Measurements from ENCODE around the gene TNFRSF4.

Gene TNFRSF4

DNA sequence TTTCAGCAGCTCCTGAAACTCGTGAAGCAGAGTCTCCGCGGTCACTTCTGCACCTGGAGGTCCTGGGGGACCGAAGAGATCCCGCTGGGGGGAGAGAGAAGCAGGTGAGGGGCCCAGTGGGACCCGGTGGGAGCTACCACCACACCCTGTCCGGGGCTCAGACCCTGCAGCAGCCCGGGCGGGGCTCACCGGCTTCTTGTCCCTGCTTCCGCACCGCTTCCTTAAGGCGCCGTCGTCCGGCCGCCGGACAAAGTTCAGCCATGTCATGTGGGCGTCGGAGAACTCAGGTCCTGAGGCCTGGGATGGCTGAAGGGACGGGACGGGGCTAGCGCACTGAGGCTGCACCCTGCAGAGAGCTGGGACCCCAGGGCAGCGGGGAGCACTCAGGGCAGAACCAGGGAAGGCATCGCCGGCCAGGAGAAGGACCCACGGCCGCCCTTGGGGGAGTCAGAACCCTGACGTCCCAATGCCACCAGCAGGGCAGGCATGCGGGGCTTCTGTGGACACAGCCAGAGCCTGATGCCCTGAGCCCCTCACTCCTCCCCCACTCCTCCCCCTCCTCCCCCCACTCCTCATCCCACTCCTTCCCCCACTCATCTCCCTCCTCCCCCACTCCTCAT, 30.3 kb upstream of the TNFRSF4 start:
- DNase-seq (ENCODE audit: low read depth, low spot score) = no peak
- no peak for TF ChIP-seq SUZ12 (IDR thresholded peaks at IDR 0.05; ENCODE audit: extremely low read depth, insufficient read depth, insufficient read length)
- TF ChIP-seq ZNF274 (IDR thresholded peaks at IDR 0.05; ENCODE audit: low read depth, low read length) = no peak
- no peak for TF ChIP-seq YY1 (IDR thresholded peaks at IDR 0.05; ENCODE audit: insufficient read depth, insufficient read length)
- H3K4me3 ChIP-seq (ENCODE audit: insufficient read length, low read depth) = no peak overlapping the region
- H3K9ac ChIP-seq (ENCODE audit: insufficient read length, low read depth) = no peak overlapping the region
- H3K36me3 ChIP-seq (ENCODE audit: insufficient read depth, insufficient read length, low read length) = peaks cover 2% of the 10 kb centered on the region
- no peaks in the 10 kb centered on the region for H3K9me3 ChIP-seq (ENCODE audit: insufficient read depth, low read length)
- H3K4me1 ChIP-seq (ENCODE audit: insufficient read depth, insufficient read length) = peaks cover 7% of the 10 kb centered on the region
- peaks cover 6% of the 10 kb centered on the region for H3K27me3 ChIP-seq (ENCODE audit: insufficient read depth, insufficient read length)

- no peak for TF ChIP-seq YY1 (IDR thresholded peaks at IDR 0.05; ENCODE audit: insufficient read depth, insufficient read length)
- TF ChIP-seq ZNF274 (IDR thresholded peaks at IDR 0.05; ENCODE audit: low read depth, low read length) = no peak
- no peak for TF ChIP-seq SUZ12 (IDR thresholded peaks at IDR 0.05; ENCODE audit: extremely low read depth, insufficient read depth, insufficient read length)
- Histone ChIP-seq H3K4me1 (ENCODE audit: insufficient read depth, insufficient read length) (peaks cover 7% of the 10 kb centered on the region), H3K27me3 (ENCODE audit: insufficient read depth, insufficient read length) (peaks cover 6% of the 10 kb centered on the region), H3K4me3 (ENCODE audit: insufficient read length, low read depth) (no peak overlapping the region), H3K9ac (ENCODE audit: insufficient read length, low read depth) (no peak overlapping the region), H3K36me3 (ENCODE audit: insufficient read depth, insufficient read length, low read length) (peaks cover 2% of the 10 kb centered on the region), H3K9me3 (ENCODE audit: insufficient read depth, low read length) (no peaks in the 10 kb centered on the region)
- DNase-seq (ENCODE audit: low read depth, low spot score) = no peak
These were observed 29.8 kb upstream of the TNFRSF4 start for GRCh38 chr1:1243807-1244191.

- Histone ChIP-seq H3K4me3 (ENCODE audit: insufficient read length, low read depth) (no peak overlapping the region), H3K9me3 (ENCODE audit: insufficient read depth, low read length) (no peaks in the 10 kb centered on the region), H3K36me3 (ENCODE audit: insufficient read depth, insufficient read length, low read length) (peaks cover 2% of the 10 kb centered on the region), H3K27me3 (ENCODE audit: insufficient read depth, insufficient read length) (peaks cover 6% of the 10 kb centered on the region), H3K4me1 (ENCODE audit: insufficient read depth, insufficient read length) (peaks cover 8% of the 10 kb centered on the region), H3K9ac (ENCODE audit: insufficient read length, low read depth) (no peak overlapping the region)
- no peak for DNase-seq (ENCODE audit: low read depth, low spot score)
- no peak for TF ChIP-seq SUZ12 (IDR thresholded peaks at IDR 0.05; ENCODE audit: extremely low read depth, insufficient read depth, insufficient read length)
- no peak for TF ChIP-seq ZNF274 (IDR thresholded peaks at IDR 0.05; ENCODE audit: low read depth, low read length)
- TF ChIP-seq YY1 (IDR thresholded peaks at IDR 0.05; ENCODE audit: insufficient read depth, insufficient read length) = no peak
These were observed 29.3 kb upstream of the TNFRSF4 start for GRCh38 chr1:1243266-1243660.

- peaks cover 2% of the 10 kb centered on the region for H3K36me3 ChIP-seq (ENCODE audit: insufficient read depth, insufficient read length, low read length)
- no peak for DNase-seq (ENCODE audit: low read depth, low spot score)
- peaks cover 11% of the 10 kb centered on the region for H3K4me1 ChIP-seq (ENCODE audit: insufficient read depth, insufficient read length)
- no peak for TF ChIP-seq YY1 (IDR thresholded peaks at IDR 0.05; ENCODE audit: insufficient read depth, insufficient read length)
- no peak for TF ChIP-seq SUZ12 (IDR thresholded peaks at IDR 0.05; ENCODE audit: extremely low read depth, insufficient read depth, insufficient read length)
- no peak for TF ChIP-seq ZNF274 (IDR thresholded peaks at IDR 0.05; ENCODE audit: low read depth, low read length)
- no peak overlapping the region for H3K9ac ChIP-seq (ENCODE audit: insufficient read length, low read depth)
- no peaks in the 10 kb centered on the region for H3K9me3 ChIP-seq (ENCODE audit: insufficient read depth, low read length)
- no peak overlapping the region for H3K4me3 ChIP-seq (ENCODE audit: insufficient read length, low read depth)
- H3K27me3 ChIP-seq (ENCODE audit: insufficient read depth, insufficient read length) = peaks cover 5% of the 10 kb centered on the region
These were observed 28.7 kb upstream of the TNFRSF4 start for GRCh38 chr1:1242461-1243265.

DNA sequence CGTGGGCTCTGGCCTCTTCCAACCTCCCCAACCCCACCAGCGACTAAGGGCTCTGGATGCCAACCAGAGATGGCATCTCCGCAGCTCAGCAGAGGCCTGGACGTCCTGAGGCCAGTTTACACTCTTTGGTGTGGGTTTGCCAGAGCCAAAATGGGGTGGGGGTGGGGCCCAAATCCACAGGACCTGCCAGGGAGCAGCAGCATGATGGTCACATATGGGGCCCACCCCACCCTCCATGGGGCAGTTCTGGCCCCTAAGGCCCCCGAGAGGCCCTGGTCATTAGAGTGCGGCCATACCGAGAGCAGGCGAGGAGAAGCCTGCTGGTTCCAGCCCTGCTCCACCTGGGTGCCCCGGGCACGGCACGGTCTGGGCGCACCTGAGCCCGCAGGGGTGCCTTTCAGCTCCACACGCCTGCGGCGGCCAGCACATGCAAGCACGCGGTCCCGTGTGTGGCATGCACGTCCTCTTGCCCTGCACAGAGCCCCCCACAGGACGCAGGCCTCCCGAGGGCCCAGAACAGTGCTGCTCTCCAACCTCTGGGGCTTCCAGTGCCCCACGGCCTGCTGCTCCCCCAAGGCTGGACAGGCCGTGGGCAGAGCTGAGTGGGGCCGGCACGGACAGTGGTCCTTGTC, 27.8 kb upstream of the TNFRSF4 start:
- DNase-seq (ENCODE audit: low read depth, low spot score) = no peak
- Histone ChIP-seq H3K4me3 (ENCODE audit: insufficient read length, low read depth) (no peak overlapping the region), H3K36me3 (ENCODE audit: insufficient read depth, insufficient read length, low read length) (peaks cover 2% of the 10 kb centered on the region), H3K9ac (ENCODE audit: insufficient read length, low read depth) (no peak overlapping the region), H3K4me1 (ENCODE audit: insufficient read depth, insufficient read length) (peaks cover 8% of the 10 kb centered on the region), H3K27me3 (ENCODE audit: insufficient read depth, insufficient read length) (no peaks in the 10 kb centered on the region), H3K9me3 (ENCODE audit: insufficient read depth, low read length) (no peaks in the 10 kb centered on the region)
- TF ChIP-seq SUZ12 (IDR thresholded peaks at IDR 0.05; ENCODE audit: extremely low read depth, insufficient read depth, insufficient read length) (no peak), ZNF274 (IDR thresholded peaks at IDR 0.05; ENCODE audit: low read depth, low read length) (no peak)

DNA sequence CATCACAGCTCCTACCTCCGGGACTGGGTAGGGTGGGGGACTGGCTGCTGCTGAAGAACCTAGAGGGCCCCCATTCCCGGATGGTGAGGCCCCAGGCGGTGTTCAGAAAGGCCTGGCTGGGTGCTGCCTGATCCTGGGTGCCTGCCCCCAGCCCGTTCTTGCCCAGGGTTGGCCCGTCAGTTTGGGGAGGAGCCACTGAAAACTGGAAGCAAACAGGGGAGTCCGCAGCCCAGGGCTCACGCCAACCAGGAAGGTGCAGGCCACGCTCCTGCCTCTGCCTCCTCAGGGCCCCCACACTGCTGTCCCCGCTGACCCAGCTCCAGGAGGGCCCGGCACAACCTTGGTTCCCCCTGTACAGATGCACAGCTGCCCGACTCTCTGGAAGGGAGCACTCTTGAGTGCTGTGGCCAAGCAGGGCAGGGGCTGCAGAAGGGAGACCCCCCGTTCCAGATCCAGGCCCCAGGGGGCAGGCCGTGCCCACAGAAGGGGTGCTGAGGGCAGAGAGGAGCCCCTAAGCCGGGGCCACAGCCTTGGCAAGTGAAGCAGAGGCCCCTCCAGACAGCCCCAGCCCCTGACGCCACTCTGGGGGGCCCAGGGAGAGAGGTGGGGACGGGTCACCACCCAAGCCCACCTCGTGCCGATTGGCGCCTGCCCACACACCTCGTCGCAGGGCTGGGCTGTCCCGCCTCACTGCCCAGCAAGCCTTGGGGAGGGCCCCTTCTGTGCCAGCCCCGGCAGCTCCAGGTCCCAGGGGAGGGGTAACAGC, 27.1 kb upstream of the TNFRSF4 start:
- Histone ChIP-seq H3K9me3 (ENCODE audit: insufficient read depth, low read length) (no peaks in the 10 kb centered on the region), H3K9ac (ENCODE audit: insufficient read length, low read depth) (no peak overlapping the region), H3K27me3 (ENCODE audit: insufficient read depth, insufficient read length) (no peaks in the 10 kb centered on the region), H3K36me3 (ENCODE audit: insufficient read depth, insufficient read length, low read length) (peaks cover 2% of the 10 kb centered on the region), H3K4me3 (ENCODE audit: insufficient read length, low read depth) (no peak overlapping the region), H3K4me1 (ENCODE audit: insufficient read depth, insufficient read length) (peaks cover 8% of the 10 kb centered on the region)
- TF ChIP-seq SUZ12 (IDR thresholded peaks at IDR 0.05; ENCODE audit: extremely low read depth, insufficient read depth, insufficient read length) (no peak), ZNF274 (IDR thresholded peaks at IDR 0.05; ENCODE audit: low read depth, low read length) (no peak), YY1 (IDR thresholded peaks at IDR 0.05; ENCODE audit: insufficient read depth, insufficient read length) (no peak)
- no peak for DNase-seq (ENCODE audit: low read depth, low spot score)
